HEK293 (cell line): Measurements from ENCODE around the gene GCLM.

Experiments used
- CTCF ChIA-PET: fragments of 350-600 bp; formaldehyde crosslinking; extraction: SDS; loops from one replicate; lab custom pipeline; 2021; ENCODE audit warnings: antibody characterized with exemption; lab: Yijun Ruan, JAX
- POLR2A ChIA-PET: fragments of 300-600 bp; formaldehyde crosslinking; extraction: SDS; loops from one replicate; lab custom pipeline; 2020; ENCODE audit warnings: antibody characterized with exemption, inconsistent platforms; lab: Yijun Ruan, JAX
- H3K27ac ChIP-seq: fragments of 200-500 bp; sonication (Bioruptor generic); 2 replicates; pipeline ENCODE4 v1.5.1; 2014; ENCODE audit warnings: low read depth, low read length, control low read depth, inconsistent platforms; ENCODE audit errors: extremely low read depth
- H3K36me3 ChIP-seq, 2 experiments: fragments of 200-500 bp in 1 of 2; sonication (Bioruptor generic) in 1 of 2; 1 replicate in 1 of 2; 2 replicates in 1 of 2; pipeline ENCODE4 v1.5.1; 2014 to 2017; ENCODE audit warnings: inconsistent platforms in 2 of 2, low read length in 2 of 2; ENCODE audit not compliant: control insufficient read depth in 2 of 2, insufficient read depth in 1 of 2
- H3K4me1 ChIP-seq: fragments of 200-500 bp; sonication (Bioruptor generic); 2 replicates; pipeline ENCODE4 v1.5.1; 2014; ENCODE audit warnings: mild to moderate bottlenecking, low read length, inconsistent platforms; ENCODE audit not compliant: control insufficient read depth, insufficient read depth
- H3K4me3 ChIP-seq: 2 replicates; pipeline ENCODE4 v1.5.1; 2011; ENCODE audit warnings: low read depth, mild to moderate bottlenecking, control low read depth, low read length, moderate library complexity
- H3K9me3 ChIP-seq: fragments of 200-500 bp; sonication (Bioruptor generic); 2 replicates; pipeline ENCODE4 v1.5.1; 2014; ENCODE audit warnings: low read depth, low read length, inconsistent platforms; ENCODE audit not compliant: control insufficient read depth, insufficient read depth
- GLIS2 ChIP-seq: fragments of 450-650 bp; formaldehyde crosslinking; IDR thresholded peaks from 2 replicates; pipeline ENCODE4 v1.5.1; 2016; ENCODE audit warnings: missing biosample characterization, missing genetic modification characterization
- KLF7 ChIP-seq: fragments of 450-650 bp; formaldehyde crosslinking; IDR thresholded peaks from 2 replicates; pipeline ENCODE4 v1.5.1; 2016; ENCODE audit warnings: missing biosample characterization, missing genetic modification characterization, borderline replicate concordance
- MYNN ChIP-seq: fragments of 450-650 bp; formaldehyde crosslinking; IDR thresholded peaks from 2 replicates; pipeline ENCODE4 v1.5.1; 2016; ENCODE audit warnings: missing biosample characterization, missing genetic modification characterization, borderline replicate concordance
- SP3 ChIP-seq: fragments of 450-650 bp; formaldehyde crosslinking; IDR thresholded peaks from 2 replicates; pipeline ENCODE4 v1.5.1; 2016; ENCODE audit warnings: missing biosample characterization, missing genetic modification characterization
- ZBTB1 ChIP-seq: fragments of 450-650 bp; formaldehyde crosslinking; IDR thresholded peaks from 2 replicates; pipeline ENCODE4 v1.5.1; 2016; ENCODE audit warnings: missing biosample characterization, missing genetic modification characterization
- ZBTB17 ChIP-seq: fragments of 450-650 bp; formaldehyde crosslinking; IDR thresholded peaks from 2 replicates; pipeline ENCODE4 v1.5.1; 2016; ENCODE audit warnings: missing biosample characterization, missing genetic modification characterization
- ZBTB7A ChIP-seq: fragments of 450-650 bp; formaldehyde crosslinking; IDR thresholded peaks from 2 replicates; pipeline ENCODE4 v1.5.1; 2016; ENCODE audit warnings: low read depth, missing biosample characterization, missing genetic modification characterization
- ZBTB8A ChIP-seq: fragments of 450-650 bp; formaldehyde crosslinking; IDR thresholded peaks from 2 replicates; pipeline ENCODE4 v1.5.1; 2016; ENCODE audit warnings: missing biosample characterization, missing genetic modification characterization
- ZFP3 ChIP-seq: fragments of 450-650 bp; formaldehyde crosslinking; IDR thresholded peaks from 2 replicates; pipeline ENCODE4 v1.5.1; 2016; ENCODE audit warnings: low read depth, missing biosample characterization, missing genetic modification characterization
- ZNF114 ChIP-seq: fragments of 450-650 bp; formaldehyde crosslinking; IDR thresholded peaks from 2 replicates; pipeline ENCODE4 v1.5.0; 2017; ENCODE audit warnings: missing biosample characterization, missing genetic modification characterization
- ZNF214 ChIP-seq: fragments of 450-650 bp; formaldehyde crosslinking; IDR thresholded peaks from 2 replicates; pipeline ENCODE4 v1.5.1; 2017; ENCODE audit warnings: missing biosample characterization, mild to moderate bottlenecking, missing genetic modification characterization, borderline replicate concordance
- ZNF24 ChIP-seq: fragments of 450-650 bp; formaldehyde crosslinking; IDR thresholded peaks from 2 replicates; pipeline ENCODE4 v1.5.1; 2016; ENCODE audit warnings: missing biosample characterization, missing genetic modification characterization
- ZNF324 ChIP-seq: fragments of 450-650 bp; formaldehyde crosslinking; IDR thresholded peaks from 2 replicates; pipeline ENCODE4 v1.5.1; 2016; ENCODE audit warnings: missing biosample characterization, missing genetic modification characterization
- ZNF350 ChIP-seq: fragments of 450-650 bp; formaldehyde crosslinking; IDR thresholded peaks from 2 replicates; pipeline ENCODE4 v1.5.0; 2017; ENCODE audit warnings: missing biosample characterization, mild to moderate bottlenecking, missing genetic modification characterization
- ZNF549 ChIP-seq: fragments of 450-650 bp; IDR thresholded peaks from 2 replicates; pipeline ENCODE4 v1.5.1; 2018; ENCODE audit warnings: missing biosample characterization, missing genetic modification characterization, mild to moderate bottlenecking, inconsistent platforms, moderate library complexity
- ZNF560 ChIP-seq: fragments of 450-650 bp; formaldehyde crosslinking; IDR thresholded peaks from 2 replicates; pipeline ENCODE4 v1.5.1; 2017; ENCODE audit warnings: missing biosample characterization, missing genetic modification characterization, borderline replicate concordance
- ZNF585B ChIP-seq: fragments of 450-650 bp; formaldehyde crosslinking; IDR thresholded peaks from 2 replicates; pipeline ENCODE4 v1.5.1; 2016; ENCODE audit warnings: missing biosample characterization, missing genetic modification characterization
- ZNF768 ChIP-seq: fragments of 450-650 bp; formaldehyde crosslinking; IDR thresholded peaks from 2 replicates; pipeline ENCODE4 v1.5.1; 2018; ENCODE audit warnings: missing biosample characterization, mild to moderate bottlenecking, missing genetic modification characterization
- ZNF785 ChIP-seq: fragments of 450-650 bp; formaldehyde crosslinking; IDR thresholded peaks from 2 replicates; pipeline ENCODE4 v1.5.1; 2016; ENCODE audit warnings: missing biosample characterization, missing genetic modification characterization
- ZNF837 ChIP-seq: fragments of 450-650 bp; formaldehyde crosslinking; IDR thresholded peaks from 2 replicates; pipeline ENCODE4 v1.5.1; 2016; ENCODE audit warnings: missing biosample characterization, missing genetic modification characterization
- TF ChIP-seq, protein P1 (sequence below): fragments of 450-650 bp; formaldehyde crosslinking; IDR thresholded peaks from 2 replicates; pipeline ENCODE4 v1.5.1; 2017; ENCODE audit warnings: missing biosample characterization, missing genetic modification characterization
- TF ChIP-seq, protein P2 (sequence below): IDR thresholded peaks from 2 replicates; pipeline ENCODE4 v1.6.1; 2011; ENCODE audit warnings: mild to moderate bottlenecking, low read depth, low read length, borderline replicate concordance
- TF ChIP-seq, protein P3 (sequence below): fragments of 450-650 bp; formaldehyde crosslinking; IDR thresholded peaks from 2 replicates; pipeline ENCODE4 v1.5.1; 2016; ENCODE audit warnings: missing biosample characterization, missing genetic modification characterization
- TF ChIP-seq, protein P4 (sequence below): fragments of 450-650 bp; formaldehyde crosslinking; IDR thresholded peaks from 2 replicates; pipeline ENCODE4 v1.5.1; 2016; ENCODE audit warnings: missing biosample characterization, missing genetic modification characterization
- TF ChIP-seq, protein P5 (sequence below): fragments of 450-650 bp; formaldehyde crosslinking; IDR thresholded peaks from 2 replicates; pipeline ENCODE4 v1.5.0; 2017; ENCODE audit warnings: missing biosample characterization, missing genetic modification characterization, borderline replicate concordance
- TF ChIP-seq, protein P6 (sequence below): fragments of 450-650 bp; formaldehyde crosslinking; IDR thresholded peaks from 2 replicates; pipeline ENCODE4 v1.5.1; 2016; ENCODE audit warnings: missing biosample characterization, missing genetic modification characterization

GCLM gene

DNA sequence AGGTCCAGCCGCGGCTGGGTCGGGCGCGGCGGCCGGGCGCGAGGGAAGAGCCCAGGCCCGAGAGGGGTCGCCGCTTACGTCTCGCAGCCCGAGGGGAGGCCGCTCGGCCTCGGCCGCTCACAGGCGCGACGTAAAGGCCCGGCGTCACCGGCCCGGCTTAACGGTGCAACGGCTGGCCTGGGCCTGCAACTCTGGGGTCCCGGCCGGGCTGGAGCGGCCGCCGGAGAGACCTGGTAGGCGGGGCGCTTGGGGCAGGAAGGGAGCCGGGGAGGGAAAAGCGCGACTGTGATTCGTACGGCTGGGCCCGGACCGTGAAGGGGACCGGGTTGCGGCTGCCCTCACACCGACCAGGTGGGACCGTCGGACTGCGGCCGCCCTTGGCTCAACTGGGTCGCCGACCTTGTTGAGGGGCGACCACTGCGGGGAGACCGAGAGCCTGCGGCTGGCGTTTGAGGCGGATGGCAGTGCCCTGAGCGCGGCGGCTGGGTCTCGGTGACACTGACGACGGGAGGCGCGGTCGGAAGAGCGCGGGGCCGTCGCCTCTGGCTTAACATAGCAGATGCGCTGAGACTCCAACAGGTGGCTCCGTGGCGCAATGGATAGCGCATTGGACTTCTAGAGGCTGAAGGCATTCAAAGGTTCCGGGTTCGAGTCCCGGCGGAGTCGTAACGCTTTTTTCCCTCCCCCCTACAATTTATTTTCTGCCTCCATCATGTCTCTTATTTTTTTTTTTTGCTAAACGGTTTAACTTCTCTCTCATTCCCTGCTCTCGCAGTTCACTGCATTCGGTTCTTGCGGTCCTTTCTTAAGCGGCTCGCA lies 62.0 kb downstream of the GCLM start:
- Histone ChIP-seq H3K36me3 (no peaks in the 10 kb centered on the region), H3K9me3 (no peaks in the 10 kb centered on the region), H3K4me3 (peak overlapping the region; percentile 88), H3K27ac (peak overlapping the region; percentile 91), H3K4me1 (peaks cover 3% of the 10 kb centered on the region; the same call in 1 of the 2 replicates)
- ChIA-PET POLR2A (interaction anchor here (0.5 to 1.9 kb wide), 4 partner anchors 32 to 502 kb away, joined by 3 to 6 read pairs (median 4); partner anchors contain the start of genes DNTTIP2 and DR1), CTCF (interaction anchor here (0.9 to 7.9 kb wide), 4 partner anchors 31 to 219 kb away, joined by 3 to 120 read pairs (median 14); no protein-coding TSS in a partner anchor)
- TF ChIP-seq KLF7 (tag by site-specific recombination) (peak; percentile 52; the same call in 1 of the 2 replicates), ZBTB8A (peak; percentile 72), ZNF837 (tag by site-specific recombination) (peak; percentile 73), ZBTB1 (tag by site-specific recombination) (no peak; the same call in 1 of the 2 replicates), ZBTB17 (peak; percentile 86), ZNF350 (tag by site-specific recombination) (no peak), GLIS2 (tag by site-specific recombination) (peak; percentile 73), ZNF785 (tag by site-specific recombination) (no peak), ZNF549 (tag by site-specific recombination) (no peak), ZNF560 (no peak), ZNF24 (tag by site-specific recombination) (peak; percentile 52; the same call in 1 of the 2 replicates), MYNN (tag by site-specific recombination) (no peak), ZNF324 (tag by site-specific recombination) (peak; percentile 85; the same call in 1 of the 2 replicates), SP3 (peak; percentile 62), ZFP3 (tag by site-specific recombination) (no peak), ZBTB7A (tag by site-specific recombination) (peak; percentile 67; the same call in 1 of the 2 replicates), ZNF768 (tag by site-specific recombination) (0 out of 2 replicates have a peak, but pooled peaks have one; percentile 4), ZNF114 (no peak), ZNF214 (tag by site-specific recombination) (no peak), ZNF585B (tag by site-specific recombination) (no peak)
- TF ChIP-seq, protein P1, sequence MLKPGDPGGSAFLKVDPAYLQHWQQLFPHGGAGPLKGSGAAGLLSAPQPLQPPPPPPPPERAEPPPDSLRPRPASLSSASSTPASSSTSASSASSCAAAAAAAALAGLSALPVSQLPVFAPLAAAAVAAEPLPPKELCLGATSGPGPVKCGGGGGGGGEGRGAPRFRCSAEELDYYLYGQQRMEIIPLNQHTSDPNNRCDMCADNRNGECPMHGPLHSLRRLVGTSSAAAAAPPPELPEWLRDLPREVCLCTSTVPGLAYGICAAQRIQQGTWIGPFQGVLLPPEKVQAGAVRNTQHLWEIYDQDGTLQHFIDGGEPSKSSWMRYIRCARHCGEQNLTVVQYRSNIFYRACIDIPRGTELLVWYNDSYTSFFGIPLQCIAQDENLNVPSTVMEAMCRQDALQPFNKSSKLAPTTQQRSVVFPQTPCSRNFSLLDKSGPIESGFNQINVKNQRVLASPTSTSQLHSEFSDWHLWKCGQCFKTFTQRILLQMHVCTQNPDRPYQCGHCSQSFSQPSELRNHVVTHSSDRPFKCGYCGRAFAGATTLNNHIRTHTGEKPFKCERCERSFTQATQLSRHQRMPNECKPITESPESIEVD, result no peak
- TF ChIP-seq, protein P2, sequence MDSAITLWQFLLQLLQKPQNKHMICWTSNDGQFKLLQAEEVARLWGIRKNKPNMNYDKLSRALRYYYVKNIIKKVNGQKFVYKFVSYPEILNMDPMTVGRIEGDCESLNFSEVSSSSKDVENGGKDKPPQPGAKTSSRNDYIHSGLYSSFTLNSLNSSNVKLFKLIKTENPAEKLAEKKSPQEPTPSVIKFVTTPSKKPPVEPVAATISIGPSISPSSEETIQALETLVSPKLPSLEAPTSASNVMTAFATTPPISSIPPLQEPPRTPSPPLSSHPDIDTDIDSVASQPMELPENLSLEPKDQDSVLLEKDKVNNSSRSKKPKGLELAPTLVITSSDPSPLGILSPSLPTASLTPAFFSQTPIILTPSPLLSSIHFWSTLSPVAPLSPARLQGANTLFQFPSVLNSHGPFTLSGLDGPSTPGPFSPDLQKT, result no peak
- TF ChIP-seq, protein P3, sequence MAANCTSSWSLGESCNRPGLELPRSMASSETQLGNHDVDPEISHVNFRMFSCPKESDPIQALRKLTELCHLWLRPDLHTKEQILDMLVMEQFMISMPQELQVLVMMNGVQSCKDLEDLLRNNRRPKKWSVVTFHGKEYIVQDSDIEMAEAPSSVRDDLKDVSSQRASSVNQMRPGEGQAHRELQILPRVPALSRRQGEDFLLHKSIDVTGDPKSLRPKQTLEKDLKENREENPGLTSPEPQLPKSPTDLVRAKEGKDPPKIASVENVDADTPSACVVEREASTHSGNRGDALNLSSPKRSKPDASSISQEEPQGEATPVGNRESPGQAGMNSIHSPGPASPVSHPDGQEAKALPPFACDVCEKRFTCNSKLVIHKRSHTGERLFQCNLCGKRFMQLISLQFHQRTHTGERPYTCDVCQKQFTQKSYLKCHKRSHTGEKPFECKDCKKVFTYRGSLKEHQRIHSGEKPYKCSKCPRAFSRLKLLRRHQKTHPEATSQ (tag by site-specific recombination), result 0 out of 2 replicates have a peak, but pooled peaks have one; percentile 22
- TF ChIP-seq, protein P4, sequence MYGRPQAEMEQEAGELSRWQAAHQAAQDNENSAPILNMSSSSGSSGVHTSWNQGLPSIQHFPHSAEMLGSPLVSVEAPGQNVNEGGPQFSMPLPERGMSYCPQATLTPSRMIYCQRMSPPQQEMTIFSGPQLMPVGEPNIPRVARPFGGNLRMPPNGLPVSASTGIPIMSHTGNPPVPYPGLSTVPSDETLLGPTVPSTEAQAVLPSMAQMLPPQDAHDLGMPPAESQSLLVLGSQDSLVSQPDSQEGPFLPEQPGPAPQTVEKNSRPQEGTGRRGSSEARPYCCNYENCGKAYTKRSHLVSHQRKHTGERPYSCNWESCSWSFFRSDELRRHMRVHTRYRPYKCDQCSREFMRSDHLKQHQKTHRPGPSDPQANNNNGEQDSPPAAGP, result peak; percentile 90
- TF ChIP-seq, protein P5, sequence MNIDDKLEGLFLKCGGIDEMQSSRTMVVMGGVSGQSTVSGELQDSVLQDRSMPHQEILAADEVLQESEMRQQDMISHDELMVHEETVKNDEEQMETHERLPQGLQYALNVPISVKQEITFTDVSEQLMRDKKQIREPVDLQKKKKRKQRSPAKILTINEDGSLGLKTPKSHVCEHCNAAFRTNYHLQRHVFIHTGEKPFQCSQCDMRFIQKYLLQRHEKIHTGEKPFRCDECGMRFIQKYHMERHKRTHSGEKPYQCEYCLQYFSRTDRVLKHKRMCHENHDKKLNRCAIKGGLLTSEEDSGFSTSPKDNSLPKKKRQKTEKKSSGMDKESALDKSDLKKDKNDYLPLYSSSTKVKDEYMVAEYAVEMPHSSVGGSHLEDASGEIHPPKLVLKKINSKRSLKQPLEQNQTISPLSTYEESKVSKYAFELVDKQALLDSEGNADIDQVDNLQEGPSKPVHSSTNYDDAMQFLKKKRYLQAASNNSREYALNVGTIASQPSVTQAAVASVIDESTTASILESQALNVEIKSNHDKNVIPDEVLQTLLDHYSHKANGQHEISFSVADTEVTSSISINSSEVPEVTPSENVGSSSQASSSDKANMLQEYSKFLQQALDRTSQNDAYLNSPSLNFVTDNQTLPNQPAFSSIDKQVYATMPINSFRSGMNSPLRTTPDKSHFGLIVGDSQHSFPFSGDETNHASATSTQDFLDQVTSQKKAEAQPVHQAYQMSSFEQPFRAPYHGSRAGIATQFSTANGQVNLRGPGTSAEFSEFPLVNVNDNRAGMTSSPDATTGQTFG (tag by site-specific recombination), result 0 out of 2 replicates have a peak, but pooled peaks have one; percentile 62
- TF ChIP-seq, protein P6, sequence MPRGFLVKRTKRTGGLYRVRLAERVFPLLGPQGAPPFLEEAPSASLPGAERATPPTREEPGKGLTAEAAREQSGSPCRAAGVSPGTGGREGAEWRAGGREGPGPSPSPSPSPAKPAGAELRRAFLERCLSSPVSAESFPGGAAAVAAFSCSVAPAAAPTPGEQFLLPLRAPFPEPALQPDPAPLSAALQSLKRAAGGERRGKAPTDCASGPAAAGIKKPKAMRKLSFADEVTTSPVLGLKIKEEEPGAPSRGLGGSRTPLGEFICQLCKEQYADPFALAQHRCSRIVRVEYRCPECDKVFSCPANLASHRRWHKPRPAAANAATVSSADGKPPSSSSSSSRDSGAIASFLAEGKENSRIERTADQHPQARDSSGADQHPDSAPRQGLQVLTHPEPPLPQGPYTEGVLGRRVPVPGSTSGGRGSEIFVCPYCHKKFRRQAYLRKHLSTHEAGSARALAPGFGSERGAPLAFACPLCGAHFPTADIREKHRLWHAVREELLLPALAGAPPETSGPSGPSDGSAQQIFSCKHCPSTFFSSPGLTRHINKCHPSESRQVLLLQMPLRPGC (tag by site-specific recombination), result no peak; the same call in 1 of the 2 replicates
